Panc1 (cell line): ENCODE results near the gene PUDP. TPM values are rescaled to one million over a fixed set of nuclear protein-coding genes. Genes with fewer than 3 reads are reported as not detected.

Source experiments
- ATAC-seq: fragments of 200-7000 bp; cut with Tn5 transposase; 2 replicates; pipeline ENCODE4 v1.9.1; 2020; ENCODE audit warnings: mild to moderate bottlenecking, moderate library complexity
- BruUV-seq: library from RNA; stranded (reverse); fragments of 400-500 nt; replicated peaks from 2 replicates; lab custom pipeline; 2021; lab: Mats Ljungman, UMichigan
- CTCF ChIA-PET: fragments of 300-600 bp; sonication (Branson Sonifier 250); formaldehyde crosslinking; loops from one replicate; lab custom pipeline; 2022; ENCODE audit warnings: antibody characterized with exemption; lab: Charles Lee
- POLR2A ChIA-PET: fragments of 300-600 bp; sonication (Branson Sonifier 250); formaldehyde crosslinking; loops from one replicate; lab custom pipeline; 2022; ENCODE audit warnings: antibody characterized with exemption; lab: Charles Lee
- DNase-seq: peaks from one replicate; pipeline ENCODE4 v3.0.0-alpha.2; 2010; ENCODE audit warnings: low read depth, low spot score
- H3K27ac ChIP-seq: 2 replicates; pipeline ENCODE4 v1.5.1; 2011; ENCODE audit warnings: mild to moderate bottlenecking, low read length, inconsistent platforms
- H3K27me3 ChIP-seq: fragments of 200-500 bp; sonication (Bioruptor generic); 2 replicates; pipeline ENCODE4 v1.6.0; 2014; ENCODE audit warnings: low read length, inconsistent platforms; ENCODE audit not compliant: control insufficient read depth, insufficient read depth
- H3K36me3 ChIP-seq: fragments of 200-500 bp; sonication (Bioruptor generic); 2 replicates; pipeline ENCODE4 v1.5.1; 2014; ENCODE audit warnings: inconsistent platforms, mild to moderate bottlenecking, low read length, moderate library complexity; ENCODE audit not compliant: control insufficient read depth, insufficient read depth
- H3K4me1 ChIP-seq: 2 replicates; pipeline ENCODE4 v1.5.1; 2011; ENCODE audit warnings: inconsistent platforms, mild to moderate bottlenecking, low read length, moderate library complexity; ENCODE audit not compliant: control insufficient read depth, insufficient read depth
- H3K4me3 ChIP-seq, 2 experiments: 2 replicates each; pipeline ENCODE4 v1.5.1; 2011 to 2012; ENCODE audit warnings: low read depth in 2 of 2, low read length in 2 of 2, mild to moderate bottlenecking in 2 of 2, inconsistent platforms in 1 of 2, moderate library complexity in 1 of 2
- H3K9me3 ChIP-seq: fragments of 200-500 bp; sonication (Bioruptor generic); 2 replicates; pipeline ENCODE4 v1.5.1; 2014; ENCODE audit warnings: low read depth, mild to moderate bottlenecking, inconsistent platforms, low read length, moderate library complexity; ENCODE audit not compliant: control insufficient read depth, insufficient read depth
- CTCF ChIP-seq: fragments of 450-650 bp; IDR thresholded peaks from 2 replicates; pipeline ENCODE4 v1.5.1; 2017; ENCODE audit warnings: mild to moderate bottlenecking
- POLR2AphosphoS5 ChIP-seq: IDR thresholded peaks from 2 replicates; pipeline ENCODE4 v1.6.1; 2012; ENCODE audit warnings: mild to moderate bottlenecking, low read depth, low read length, moderate library complexity
- REST ChIP-seq, 2 experiments: IDR thresholded peaks; 2 replicates each; pipeline ENCODE4 v1.6.1; 2011 to 2012; ENCODE audit warnings: low read depth in 2 of 2, control low read depth in 1 of 2, low read length in 1 of 2, mild to moderate bottlenecking in 1 of 2, moderate library complexity in 1 of 2; ENCODE audit not compliant: insufficient read depth in 1 of 2
- SIN3A ChIP-seq: IDR thresholded peaks from 2 replicates; pipeline ENCODE4 v1.6.1; 2012; ENCODE audit warnings: low read depth, mild to moderate bottlenecking, low read length, moderate library complexity, borderline replicate concordance; ENCODE audit not compliant: insufficient read depth
- TCF7L2 ChIP-seq: IDR thresholded peaks from 2 replicates; pipeline ENCODE4 v1.6.1; 2011; ENCODE audit warnings: mild to moderate bottlenecking, low read depth, low read length, inconsistent platforms
- in situ Hi-C: cut with HindIII; loops from 2 replicates; pipeline ENCODE4 v1.10.0; 2016; ENCODE audit warnings: low sequenced_read_pairs, low pct_unique_long_range_greater_than_20kb
- intact Hi-C: fragments of 100-400 bp; cut with micrococcal nuclease; formaldehyde crosslinking; loops from one replicate; pipeline ENCODE4 v1.10.0; 2022; ENCODE audit not compliant: unreplicated experiment
- total RNA-seq: library from RNA; stranded (reverse); gene quantifications from one replicate; pipeline ENCODE4 v1.2.1, GENCODE V29; 2021; ENCODE audit not compliant: unreplicated experiment

Gene PUDP
- total RNA-seq, 1 experiment from 2014 or later, result 14.2 TPM

- POLR2A ChIA-PET, result no interaction called here
- CTCF ChIA-PET, result no interaction called here
- Histone ChIP-seq H3K36me3 (no peaks in the 10 kb centered on the region), H3K27me3 (no peaks in the 10 kb centered on the region), H3K9me3 (no peaks in the 10 kb centered on the region), H3K4me1 (no peaks in the 10 kb centered on the region), H3K4me3 (no peak overlapping the region), H3K27ac (no peak overlapping the region)
- in situ Hi-C loops, result no loop called here
- no TSS peak for BruUV-seq
- intact Hi-C loops, result no loop called here
- DNase-seq (no peak), ATAC-seq (no peak)
- TF ChIP-seq SIN3A, result no peak
- no peak for TF ChIP-seq CTCF
- TF ChIP-seq POLR2AphosphoS5, result no peak
- no peak for TF ChIP-seq REST (IDR thresholded peaks at IDR 0.05; ENCODE audit: insufficient read depth in 1 of 2, low read depth in 2 of 2, low read length in 1 of 2)
- no peak for TF ChIP-seq TCF7L2
Observed at GRCh38 chrX:7088968-7089615, 58.9 kb downstream of the PUDP start.

GRCh38 chrX:7086384-7086783 is 61.6 kb downstream of the PUDP start:
- no peaks in the 10 kb centered on the region for H3K4me1 ChIP-seq
- BruUV-seq, result no TSS peak
- ATAC-seq (no peak), DNase-seq (no peak)
- H3K27ac ChIP-seq, result no peak overlapping the region
- H3K4me3 ChIP-seq, result no peak overlapping the region
- TF ChIP-seq POLR2AphosphoS5 (no peak), TCF7L2 (no peak), REST (IDR thresholded peaks at IDR 0.05; ENCODE audit: insufficient read depth in 1 of 2, low read depth in 2 of 2, low read length in 1 of 2) (no peak), CTCF (no peak)
- H3K9me3 ChIP-seq, result no peaks in the 10 kb centered on the region
- in situ Hi-C loops (no loop called here), intact Hi-C loops (no loop called here)
- ChIA-PET POLR2A (no interaction called here), CTCF (no interaction called here)
- H3K36me3 ChIP-seq, result no peaks in the 10 kb centered on the region
- H3K27me3 ChIP-seq, result no peaks in the 10 kb centered on the region
